22Rv1 (cell line): ENCODE data around the gene TMEM196.

Experiments
- CTCF ChIP-seq: fragments of 450-650 bp; IDR thresholded peaks from 2 replicates; pipeline ENCODE4 v1.5.1; 2017; ENCODE audit warnings: mild to moderate bottlenecking
- ZFX ChIP-seq: fragments of 450-650 bp; IDR thresholded peaks from 2 replicates; pipeline ENCODE4 v1.6.1; 2017; ENCODE audit warnings: antibody characterized with exemption, borderline replicate concordance

- TF ChIP-seq CTCF (no peak), ZFX (no peak)
Observed at GRCh38 chr7:19692111-19692828, 81.1 kb downstream of the TMEM196 start.
